ENCODE data around the gene CD244.
"Not testable (repeated sequence)": the region's sequence is repeated elsewhere in the genome, so short reads cannot be mapped to it uniquely, and the experiment has no call there.

Gene CD244

GRCh38 chr1:160797861-160798273 is 64.8 kb downstream of the CD244 start:
- no peak overlapping the region for H3K4me3 ChIP-seq (ENCODE audit: low read depth, low read length)
- no peak for DNase-seq (ENCODE audit: low read depth)
- no peak for TF ChIP-seq CTCF (IDR thresholded peaks at IDR 0.05; ENCODE audit: control insufficient read depth, extremely low read depth, insufficient read depth)

- no peak for DNase-seq (ENCODE audit: low read depth)
- H3K4me3 ChIP-seq (ENCODE audit: low read depth, low read length): no peak overlapping the region
- TF ChIP-seq CTCF (IDR thresholded peaks at IDR 0.05; ENCODE audit: control insufficient read depth, extremely low read depth, insufficient read depth): no peak
Observed at GRCh38 chr1:160797271-160797709, 65.4 kb downstream of the CD244 start.

GRCh38 chr1:160795951-160796383 is 66.7 kb downstream of the CD244 start, which contains the start of gene LY9:
Gene LY9 (plus strand): TSS chr1:160796174. CDS start chr1:160796188, 14 bp downstream.
- no peak for TF ChIP-seq CTCF (IDR thresholded peaks at IDR 0.05; ENCODE audit: control insufficient read depth, extremely low read depth, insufficient read depth)

GRCh38 chr1:160794376-160794775 is 68.3 kb downstream of the CD244 start:
- no peak for DNase-seq (ENCODE audit: low read depth)
- no peak for TF ChIP-seq CTCF (IDR thresholded peaks at IDR 0.05; ENCODE audit: control insufficient read depth, extremely low read depth, insufficient read depth)
- no peak overlapping the region for H3K4me3 ChIP-seq (ENCODE audit: low read depth, low read length)

More at GRCh38 chr1:160795951-160796383, 66.7 kb downstream of the CD244 start, which contains the start of gene LY9:
- H3K4me3 ChIP-seq (ENCODE audit: low read depth, low read length): no peak within 1 kb of the TSS
- no peak for DNase-seq (ENCODE audit: low read depth)

- no peak for TF ChIP-seq CTCF (IDR thresholded peaks at IDR 0.05; ENCODE audit: control insufficient read depth, extremely low read depth, insufficient read depth)
- H3K4me3 ChIP-seq (ENCODE audit: low read depth, low read length): no peak overlapping the region
- no peak for DNase-seq (ENCODE audit: low read depth)
Observed at GRCh38 chr1:160789702-160790611, 72.7 kb downstream of the CD244 start.

GRCh38 chr1:160789051-160789701 is 73.5 kb downstream of the CD244 start:
- no peak for DNase-seq (ENCODE audit: low read depth)
- no peak overlapping the region for H3K4me3 ChIP-seq (ENCODE audit: low read depth, low read length)
- TF ChIP-seq CTCF (IDR thresholded peaks at IDR 0.05; ENCODE audit: control insufficient read depth, extremely low read depth, insufficient read depth): no peak

GRCh38 chr1:160782988-160783765 is 79.5 kb downstream of the CD244 start:
- not testable (repeated sequence) for DNase-seq (ENCODE audit: low read depth)

More at GRCh38 chr1:160782988-160783765, 79.5 kb downstream of the CD244 start:
- H3K4me3 ChIP-seq (ENCODE audit: low read depth, low read length): not testable (repeated sequence)

Measured in LNCaP clone FGC (cell line).